NOMO-1 treated with DMSO at 0.1 percent for 48 hours (cell line): Measurements from ENCODE around the gene GSTO1.

Experiments used
- DNase-seq: peaks from one replicate; lab custom pipeline; 2025; ENCODE audit not compliant: unreplicated experiment; lab: John Stamatoyannopoulos, UW

GSTO1 gene

DNA sequence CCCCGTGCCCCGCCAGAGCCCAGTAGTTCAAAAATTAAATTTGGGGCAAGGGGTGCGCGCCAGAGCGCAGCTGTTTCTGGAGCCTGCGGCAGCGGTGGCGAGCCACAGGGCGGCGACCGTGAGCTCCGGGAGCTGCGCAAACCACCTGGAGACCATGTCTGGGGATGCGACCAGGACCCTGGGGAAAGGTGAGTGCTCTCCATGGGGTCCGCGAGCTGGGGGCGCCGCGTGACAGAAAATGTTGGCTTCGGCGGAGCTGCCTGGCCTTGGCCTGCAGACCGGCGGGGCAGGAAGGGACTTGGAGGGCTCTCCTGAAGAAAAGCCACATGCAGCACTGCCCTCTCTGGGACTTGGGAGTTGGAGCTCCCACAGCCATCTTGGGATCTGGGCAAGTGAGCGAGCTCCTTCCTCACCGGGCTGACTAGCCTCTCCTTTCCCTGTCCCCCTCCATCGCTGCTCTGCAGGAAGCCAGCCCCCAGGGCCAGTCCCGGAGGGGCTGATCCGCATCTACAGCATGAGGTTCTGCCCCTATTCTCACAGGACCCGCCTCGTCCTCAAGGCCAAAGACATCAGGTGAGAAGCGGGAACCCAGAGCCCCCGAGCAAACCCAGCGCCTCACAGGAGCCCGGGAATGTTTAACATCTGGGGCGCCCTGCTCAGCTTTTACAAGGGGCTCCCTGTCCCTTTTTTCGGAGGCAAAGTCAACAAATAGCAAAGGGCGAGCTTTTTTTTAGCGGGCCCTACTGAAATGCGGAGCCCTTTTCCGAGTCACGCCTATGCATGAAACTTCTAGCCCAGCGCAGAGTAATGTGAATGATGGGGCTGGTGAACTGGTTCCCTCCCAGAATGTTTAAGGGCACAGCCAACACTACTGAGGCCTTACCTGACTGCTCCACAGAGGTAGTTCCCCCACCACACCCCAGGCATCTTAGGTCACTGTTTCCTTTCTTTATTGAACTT, 20.4 kb downstream of the GSTO1 start:
- DNase-seq, result peak; percentile 10

DNA sequence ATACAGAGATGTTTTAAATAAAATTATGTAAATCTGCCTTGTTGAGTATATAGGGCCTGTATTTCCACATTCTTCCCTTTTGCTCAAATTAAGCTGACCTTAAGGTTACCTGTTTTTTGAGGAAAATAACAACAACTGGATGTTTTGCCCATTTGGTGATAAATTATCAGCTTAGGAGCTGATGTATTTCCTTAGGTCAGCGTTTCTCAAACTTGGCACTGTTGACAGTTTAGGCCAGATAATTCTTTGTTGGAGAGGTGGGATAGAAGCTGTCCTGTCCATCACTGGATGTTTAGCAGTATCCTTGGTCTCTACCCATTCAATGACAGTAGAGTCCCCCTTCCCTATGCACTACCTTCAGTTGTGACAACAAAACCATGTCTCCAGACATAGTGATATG, 21.5 kb downstream of the GSTO1 start:
- no peak for DNase-seq

DNA sequence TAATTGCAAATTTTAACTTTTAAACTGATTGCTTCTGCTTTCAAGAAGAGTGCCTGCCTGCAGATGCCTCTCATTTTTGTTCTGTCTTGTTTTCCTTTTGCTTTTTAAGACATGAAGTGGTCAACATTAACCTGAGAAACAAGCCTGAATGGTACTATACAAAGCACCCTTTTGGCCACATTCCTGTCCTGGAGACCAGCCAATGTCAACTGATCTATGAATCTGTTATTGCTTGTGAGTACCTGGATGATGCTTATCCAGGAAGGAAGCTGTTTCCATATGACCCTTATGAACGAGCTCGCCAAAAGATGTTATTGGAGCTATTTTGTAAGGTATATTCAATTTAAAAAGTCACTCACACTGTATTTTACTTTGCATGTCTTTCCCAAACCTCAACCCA, 23.1 kb downstream of the GSTO1 start:
- DNase-seq, result no peak

DNA sequence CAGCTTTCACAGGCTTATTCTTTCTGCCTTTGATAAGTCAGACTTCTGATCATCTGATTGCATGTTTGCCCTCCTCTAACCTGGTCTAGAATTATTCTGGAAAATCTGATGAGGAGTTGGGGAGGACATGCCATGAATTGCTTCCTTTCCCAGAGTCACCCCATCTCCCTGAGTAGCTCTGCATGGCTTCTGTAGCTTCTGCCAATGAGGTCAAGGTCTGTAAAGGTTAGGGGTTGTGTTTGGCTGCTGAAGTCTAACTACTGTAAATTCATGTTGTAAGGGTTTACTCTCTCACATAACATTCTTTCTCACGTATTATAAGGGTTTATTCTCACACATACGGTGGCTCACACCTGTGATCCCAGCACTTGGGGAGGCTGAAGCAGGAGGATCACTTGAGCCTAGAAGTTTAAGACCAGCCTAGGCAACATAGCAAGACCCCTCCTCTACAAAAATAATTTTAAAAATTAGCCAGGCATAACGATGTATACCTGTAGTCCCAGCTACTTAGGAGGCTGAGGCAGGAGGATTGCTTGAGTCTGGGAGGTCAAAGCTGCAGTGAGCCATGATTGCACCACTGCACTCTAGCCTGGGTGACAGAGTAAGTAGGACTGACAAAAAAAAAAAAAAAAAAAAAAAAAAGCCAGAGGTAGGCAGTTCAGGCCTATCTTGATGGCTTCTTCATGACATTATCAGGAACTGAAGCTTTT, 25.0 kb downstream of the GSTO1 start:
- no peak for DNase-seq

DNA sequence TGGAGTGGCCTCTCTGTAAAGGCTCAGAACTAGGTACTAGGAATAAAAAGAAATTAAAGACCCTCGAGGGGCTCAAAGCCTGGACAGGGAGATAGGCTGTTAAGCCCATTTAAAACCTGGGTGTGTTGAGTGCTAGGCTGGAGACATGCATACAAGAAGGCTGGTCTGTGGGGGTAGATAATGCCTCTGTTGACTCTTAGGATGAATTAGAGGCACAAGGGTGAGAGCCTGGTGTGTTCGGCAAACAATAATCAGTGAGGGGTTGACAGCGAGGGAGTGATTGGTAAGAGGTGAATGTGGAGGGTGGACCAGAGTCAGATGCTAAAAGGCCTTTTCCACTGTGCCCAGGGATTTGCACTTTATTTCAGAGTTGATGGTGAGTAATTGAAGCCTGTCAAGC, 27.0 kb downstream of the GSTO1 start:
- DNase-seq, result no peak

DNA sequence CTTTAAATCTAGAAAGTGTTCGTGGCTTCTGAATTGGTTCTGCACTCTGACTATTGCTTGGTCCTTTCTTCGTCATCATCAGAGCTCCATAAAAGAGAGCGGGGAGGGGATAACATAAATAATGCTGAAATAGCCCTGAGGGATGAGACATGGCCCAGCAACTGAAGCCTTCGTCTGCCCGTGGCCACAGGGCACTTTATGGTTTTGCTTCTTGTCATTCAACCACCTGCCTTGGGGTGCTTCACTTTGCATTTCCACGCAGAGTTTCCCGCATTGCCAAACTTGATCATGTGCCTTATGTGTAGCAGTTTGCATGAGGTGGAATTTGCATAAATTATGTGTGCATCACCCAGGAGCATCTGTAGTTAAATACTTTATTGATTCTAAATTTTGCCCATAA, 30.2 kb downstream of the GSTO1 start:
- no peak for DNase-seq

DNA sequence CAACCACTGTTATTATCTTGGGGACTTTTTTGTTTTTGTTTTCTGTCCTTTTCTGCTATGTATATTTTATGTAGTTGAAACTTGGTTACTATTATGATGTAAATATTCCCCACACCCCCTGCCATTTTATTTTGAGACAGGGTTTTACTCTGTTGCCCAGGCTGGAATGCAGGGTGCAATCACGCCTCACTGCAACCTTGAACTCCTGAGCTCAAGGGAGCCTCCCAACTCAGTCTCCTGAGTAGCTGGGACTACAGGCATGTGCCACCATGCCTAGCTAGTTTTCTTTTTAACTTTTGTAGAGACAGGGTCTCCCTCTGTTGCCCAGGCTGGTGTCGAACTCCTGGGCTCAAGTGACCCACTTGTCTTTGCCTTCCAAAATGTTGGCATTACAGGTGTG, 32.2 kb downstream of the GSTO1 start:
- DNase-seq, result no peak

DNA sequence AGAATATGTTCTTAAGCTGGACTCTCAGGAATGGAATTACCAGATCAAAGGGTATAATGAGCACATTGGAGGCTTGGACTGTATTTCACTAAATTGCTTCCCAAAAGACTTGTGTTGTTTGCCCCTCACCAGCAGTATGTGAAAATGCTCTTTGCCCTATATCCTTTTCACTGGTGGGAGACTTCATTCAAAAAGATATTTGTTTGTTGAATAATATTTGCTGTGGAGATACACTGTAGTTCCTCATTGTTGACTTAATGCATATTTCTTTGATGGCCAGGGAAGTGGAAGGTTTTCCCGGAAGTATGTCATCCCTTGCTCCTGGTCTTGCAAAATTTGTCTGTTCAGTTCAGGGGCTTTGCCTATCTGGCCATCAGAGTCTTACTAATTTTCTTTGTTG, 33.7 kb downstream of the GSTO1 start:
- DNase-seq, result no peak

DNA sequence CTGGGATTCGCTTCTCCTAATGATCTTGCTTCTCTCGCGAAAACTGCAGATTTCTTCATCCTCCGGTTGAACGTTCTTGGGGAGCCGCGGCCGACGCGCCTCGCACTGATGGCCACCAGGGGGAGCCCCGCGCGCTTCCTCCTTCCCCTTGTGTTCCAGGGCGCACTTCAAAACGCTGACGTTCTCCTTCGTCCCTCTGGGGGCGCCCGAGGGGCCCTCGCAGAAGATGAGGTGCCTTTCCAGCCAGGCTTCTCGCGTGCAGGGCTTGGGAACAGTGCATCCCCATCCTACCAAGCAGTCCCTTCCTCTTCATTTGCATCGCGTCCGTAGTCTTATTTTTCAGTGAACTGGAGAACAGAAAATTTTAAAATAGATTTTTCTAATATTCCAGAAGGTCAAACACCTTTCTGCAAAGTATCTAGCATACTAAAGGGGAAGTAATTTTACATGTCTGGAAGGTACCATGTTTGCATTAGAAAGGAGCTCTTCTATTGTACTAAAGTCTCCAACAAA, 36.8 kb downstream of the GSTO1 start:
- DNase-seq, result peak; percentile 86

DNA sequence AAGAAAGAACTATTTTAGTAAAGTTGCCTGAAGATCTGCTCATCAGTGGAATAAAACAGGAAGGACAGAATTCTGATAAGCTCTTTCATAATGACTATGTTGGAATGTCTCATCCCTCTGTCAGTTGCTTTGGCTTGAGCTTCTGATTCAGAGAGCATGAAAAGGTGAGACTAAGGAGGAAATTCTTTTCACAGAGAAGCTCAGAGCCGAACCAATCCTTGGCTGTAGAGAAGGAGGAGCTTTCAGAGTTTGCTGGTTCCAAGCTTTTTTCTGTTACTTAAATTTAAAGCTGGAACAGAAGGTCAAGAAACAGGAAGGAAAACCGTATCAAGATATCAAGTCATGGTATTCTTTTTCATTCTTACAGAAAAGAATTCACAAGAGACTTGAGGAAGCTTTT, 38.3 kb downstream of the GSTO1 start:
- no peak for DNase-seq

DNA sequence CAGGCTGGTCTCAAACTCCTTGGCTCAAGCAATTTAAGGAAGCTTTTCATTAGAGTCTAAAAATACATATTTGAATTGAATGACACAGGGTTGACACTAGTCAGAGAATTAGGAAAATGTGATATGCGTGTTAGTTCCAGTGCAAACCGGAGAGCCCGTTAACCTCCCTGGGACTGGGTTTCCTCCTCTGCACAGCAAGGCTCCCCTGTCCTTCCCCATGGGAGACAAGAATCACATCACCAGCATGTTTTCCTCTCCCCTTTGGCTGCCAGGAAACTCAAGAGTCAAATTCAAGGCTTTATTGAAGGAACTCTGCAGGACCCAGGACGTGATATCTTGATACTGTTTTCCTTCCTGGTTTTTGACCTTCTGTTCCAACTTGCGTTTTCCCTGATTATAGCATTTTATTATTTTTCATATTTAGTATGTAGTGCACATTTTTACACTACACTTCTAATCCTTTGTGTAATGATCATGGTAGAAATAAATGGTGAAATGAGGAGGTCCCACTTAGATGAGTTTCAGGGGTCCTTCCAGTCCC, 39.2 kb downstream of the GSTO1 start:
- DNase-seq, result no peak

DNA sequence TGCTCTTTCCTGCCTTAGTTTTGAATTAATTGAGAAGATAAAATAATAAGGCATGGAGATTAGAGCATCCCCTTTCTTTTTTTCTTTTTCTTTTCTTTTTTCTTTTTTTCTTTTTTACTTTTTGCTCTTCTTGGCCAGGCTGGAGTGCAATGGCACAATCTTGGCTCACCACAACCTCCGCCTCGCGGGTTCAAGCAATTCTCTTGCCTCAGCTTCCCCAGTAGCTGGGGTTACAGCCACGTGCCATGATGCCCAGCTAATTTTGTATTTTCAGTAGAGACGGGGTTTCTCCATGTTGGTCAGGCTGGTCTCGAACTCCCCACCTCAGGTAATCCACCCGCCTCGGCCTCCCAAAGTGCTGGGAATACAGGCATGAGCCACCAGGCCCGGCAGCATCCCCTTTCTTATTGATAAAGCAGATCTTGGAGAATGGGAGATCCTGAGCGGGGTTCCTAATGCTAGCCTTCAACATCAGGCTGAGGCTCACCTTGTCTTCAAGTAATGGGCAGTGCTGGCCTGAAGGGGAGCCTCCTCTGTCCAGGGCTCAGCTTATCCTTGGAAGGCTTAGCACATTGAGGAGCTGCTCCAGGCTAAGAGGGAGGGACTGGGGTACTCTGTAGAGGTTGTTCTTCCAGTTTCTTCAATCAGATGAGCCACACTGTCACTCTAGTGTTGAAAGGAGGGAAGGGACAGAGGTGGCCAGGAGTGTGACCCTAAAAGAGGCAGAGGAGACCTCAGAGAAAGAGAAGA, 42.2 kb downstream of the GSTO1 start:
- DNase-seq, result no peak

DNA sequence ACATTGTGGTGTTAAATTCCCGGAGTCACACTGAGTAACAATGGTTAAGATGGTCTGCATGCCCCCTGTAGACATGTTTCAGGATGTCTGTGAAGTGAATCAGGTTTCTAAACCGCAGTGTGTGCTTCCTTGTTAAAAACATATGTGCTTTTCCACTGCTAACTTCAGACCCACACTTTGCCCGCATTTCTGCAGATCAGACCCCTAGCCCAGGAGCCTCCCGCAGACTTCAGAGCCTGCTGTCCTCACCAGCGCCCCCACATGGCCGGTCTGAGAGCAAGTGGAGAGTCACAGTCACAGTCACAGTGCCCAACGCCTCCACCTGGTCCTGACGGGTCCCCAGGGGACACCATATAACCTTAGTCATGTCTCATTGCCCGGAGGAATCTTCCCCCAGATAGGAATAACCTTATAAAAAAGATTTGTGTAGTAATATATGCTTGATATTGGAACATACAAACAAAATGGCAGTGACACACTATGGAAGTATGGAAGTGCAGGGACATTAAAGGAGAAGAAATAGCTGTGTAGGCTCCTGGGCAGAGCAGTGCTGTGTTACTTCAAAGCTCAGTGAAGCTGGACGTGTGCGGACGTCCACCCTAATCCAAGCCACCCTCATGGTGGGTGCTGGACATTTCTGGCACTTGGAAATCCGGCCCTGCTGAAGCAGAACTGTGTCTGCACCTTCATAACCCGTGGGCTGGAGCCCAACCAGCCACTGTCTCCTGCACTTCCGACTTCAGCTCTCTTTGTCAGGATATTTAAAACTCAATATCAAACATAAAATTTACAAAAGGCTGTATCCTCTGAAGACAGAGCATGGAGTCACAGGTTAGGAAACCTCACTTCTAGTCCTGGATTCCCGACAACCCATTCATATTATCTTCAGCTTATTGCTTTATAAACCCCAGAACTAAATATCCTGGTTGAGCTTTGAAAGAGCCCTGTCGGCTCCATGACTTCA, 43.3 kb downstream of the GSTO1 start:
- no peak for DNase-seq

DNA sequence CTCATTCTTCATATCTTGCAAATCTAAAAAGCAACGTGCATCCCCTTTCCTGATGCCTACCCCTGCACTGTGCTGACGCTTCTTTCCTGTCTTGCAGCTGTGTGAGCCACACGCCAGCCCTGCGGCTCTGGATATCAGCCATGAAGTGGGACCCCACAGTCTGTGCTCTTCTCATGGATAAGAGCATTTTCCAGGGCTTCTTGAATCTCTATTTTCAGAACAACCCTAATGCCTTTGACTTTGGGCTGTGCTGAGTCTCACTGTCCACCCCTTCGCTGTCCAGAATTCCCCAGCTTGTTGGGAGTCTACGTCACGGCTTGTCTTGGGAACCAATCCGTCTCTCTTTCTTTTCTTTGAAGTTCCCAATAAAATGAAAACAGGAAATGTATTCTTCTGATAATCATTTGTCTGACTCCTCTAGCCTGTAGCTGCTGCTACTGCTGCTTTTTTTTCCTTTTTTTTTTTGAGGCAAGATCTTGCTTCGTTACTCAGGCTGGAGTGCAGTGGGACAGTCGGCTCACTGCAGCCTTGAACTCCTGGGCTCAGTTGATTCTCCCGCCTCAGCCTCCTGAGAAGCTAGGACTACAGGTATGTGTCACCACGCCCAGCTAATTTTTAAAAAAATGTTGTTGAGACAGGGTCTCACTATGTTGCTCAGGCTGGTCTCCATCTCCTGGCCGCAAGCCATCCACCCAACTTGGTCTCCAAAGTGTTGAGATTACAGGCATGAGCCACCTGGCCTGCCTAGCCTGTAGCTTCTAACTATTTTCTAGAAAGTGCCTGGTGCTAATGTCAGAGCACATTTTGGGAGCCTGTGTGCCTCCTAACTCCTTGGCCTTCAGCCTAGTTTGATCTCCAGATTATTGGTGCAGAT, 44.6 kb downstream of the GSTO1 start:
- no peak for DNase-seq

DNA sequence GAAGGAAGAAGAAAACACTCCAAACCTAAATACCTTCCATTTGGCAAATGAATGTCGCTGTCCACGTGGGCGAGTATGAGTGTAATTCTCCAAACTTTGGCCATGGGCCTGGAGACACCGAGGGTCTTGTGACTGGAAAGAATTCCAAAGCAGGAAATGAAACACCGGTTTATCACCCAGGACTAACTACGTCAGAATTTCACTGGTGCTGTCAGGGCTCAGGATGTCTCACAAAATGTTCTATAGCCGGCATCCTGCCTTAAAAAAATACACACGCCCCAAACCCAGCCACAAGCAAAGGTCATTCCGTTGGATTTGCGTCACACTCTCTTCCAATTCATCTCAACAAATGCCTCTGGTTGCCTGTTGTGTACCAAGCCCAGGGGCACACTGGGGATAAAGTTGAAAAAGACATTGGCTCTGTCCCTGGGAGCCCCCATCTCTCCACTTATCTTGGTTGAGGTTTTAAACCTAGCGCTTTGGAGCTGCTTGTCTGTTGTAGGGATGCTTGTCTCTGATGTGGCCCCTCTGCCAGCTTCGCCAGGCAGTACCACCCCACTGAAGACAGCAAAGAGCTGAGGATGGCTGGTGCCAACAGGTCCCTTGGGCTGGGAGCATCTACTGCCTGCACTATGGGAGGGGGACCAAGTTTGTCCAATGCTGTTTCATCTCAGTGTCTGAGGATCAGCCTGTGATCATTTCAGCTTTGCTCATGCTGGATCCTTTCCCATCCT, 45.5 kb downstream of the GSTO1 start:
- DNase-seq, result no peak

DNA sequence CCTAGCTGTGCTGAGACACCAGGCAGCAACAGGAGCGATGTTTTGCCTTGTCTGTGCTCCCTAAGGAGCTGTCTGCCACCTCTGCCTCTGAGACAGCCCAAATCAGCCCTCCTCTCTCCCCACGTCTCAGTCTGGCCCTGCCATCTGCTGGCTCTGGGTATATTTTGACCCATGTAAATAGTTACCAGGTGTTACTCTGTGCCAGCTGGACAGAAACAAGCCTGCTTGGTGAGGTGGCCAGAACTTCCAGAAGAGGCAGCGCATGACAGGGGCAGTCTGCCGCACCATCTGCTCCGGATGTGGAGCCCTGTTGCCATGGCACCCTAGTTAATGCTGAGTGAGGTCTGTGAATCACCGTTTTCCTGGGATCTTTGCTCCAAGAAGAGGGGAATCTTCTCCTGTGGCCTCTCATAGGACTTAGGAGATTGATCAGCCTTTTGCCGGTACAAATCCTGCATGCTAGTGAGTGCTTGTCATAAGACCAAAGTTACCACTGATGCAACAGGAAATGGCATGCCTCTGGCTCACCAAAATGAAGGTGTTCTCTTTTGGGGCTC, 46.1 kb downstream of the GSTO1 start:
- no peak for DNase-seq

DNA sequence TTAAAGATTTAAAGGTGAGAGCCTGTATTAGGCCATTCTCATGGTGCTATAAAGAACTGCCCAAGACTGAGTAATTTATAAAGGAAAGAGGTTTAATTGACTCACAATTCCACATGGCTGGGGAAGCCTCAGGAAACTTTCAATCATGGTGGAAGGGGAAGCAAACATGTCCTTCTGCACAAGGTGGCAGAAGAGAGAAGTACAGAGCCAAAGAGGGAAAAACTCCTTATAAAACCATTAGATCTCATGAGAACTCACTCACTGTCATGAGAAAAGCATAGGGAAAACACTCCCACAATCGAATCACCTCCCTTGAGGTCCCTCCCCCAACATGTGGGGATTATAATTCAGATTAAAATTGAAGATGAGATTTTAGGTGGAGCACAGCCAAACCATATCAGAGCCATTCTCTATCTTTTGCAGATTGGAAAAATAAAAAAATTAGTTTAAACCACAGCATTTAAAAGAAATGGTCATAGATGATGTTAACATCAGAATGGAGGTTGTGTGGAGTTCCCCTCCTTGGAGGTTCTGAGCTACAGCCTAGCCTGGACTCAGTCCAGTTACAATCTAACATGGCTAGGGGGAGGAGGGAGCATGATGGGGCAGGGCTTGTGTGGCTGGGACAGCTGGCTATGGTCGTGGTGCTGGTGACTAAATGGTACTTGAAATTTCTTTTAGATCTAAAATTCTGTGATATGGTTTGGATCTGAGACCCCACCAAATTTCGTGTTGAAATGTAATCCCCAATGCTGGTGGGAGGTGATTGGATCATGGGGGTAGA, 47.4 kb downstream of the GSTO1 start:
- no peak for DNase-seq
